GM12878 (cell line): ENCODE data around the gene LIN7C. TPM values are rescaled to one million over a fixed set of nuclear protein-coding genes. Genes with fewer than 3 reads are reported as not detected.

Source experiments
- ATAC-seq: fragments of 200-7000 bp; cut with Tn5 transposase; 3 replicates; pipeline ENCODE4 v1.9.1; 2020; ENCODE audit warnings: mild to moderate bottlenecking, moderate library complexity
- BruUV-seq: library from RNA; stranded (reverse); fragments of 400-500 nt; replicated peaks from 2 replicates; lab custom pipeline; 2021; lab: Mats Ljungman, UMichigan
- CTCF ChIA-PET: fragments of 300-600 bp; sonication (Branson Sonifier 250); formaldehyde crosslinking; extraction: SDS; loops from one replicate; lab custom pipeline; 2021; ENCODE audit warnings: inconsistent platforms; lab: Yijun Ruan, JAX
- POLR2A ChIA-PET: fragments of 350-600 bp; formaldehyde crosslinking; extraction: SDS; loops from one replicate; lab custom pipeline; 2021; ENCODE audit warnings: inconsistent platforms; lab: Charles Lee
- RAD21 ChIA-PET: fragments of 300-600 bp; sonication (Branson Sonifier 250); formaldehyde crosslinking; loops from one replicate; lab custom pipeline; 2023; ENCODE audit warnings: antibody characterized with exemption; ENCODE audit not compliant: unreplicated experiment; lab: Charles Lee
- SMC1A ChIA-PET: fragments of 300-600 bp; sonication (Branson Sonifier 250); formaldehyde crosslinking; loops from one replicate; lab custom pipeline; 2023; ENCODE audit not compliant: unreplicated experiment, uncharacterized antibody; lab: Charles Lee
- DNase-seq: peaks from one replicate; pipeline ENCODE4 v3.0.0-alpha.2; 2011; ENCODE audit warnings: low read depth, low spot score
- FAIRE-seq: peaks from 3 replicates; lab custom pipeline; 2011; peaks lifted over from hg19 to GRCh38; lab: Jason Lieb, UNC
- H2AFZ ChIP-seq: 2 replicates; pipeline ENCODE4 v1.6.0; 2011; ENCODE audit warnings: low read depth, low read length, control low read depth; ENCODE audit not compliant: control insufficient read depth
- H3K27ac ChIP-seq: 2 replicates; pipeline ENCODE4 v1.5.1; 2011; ENCODE audit warnings: control low read depth; ENCODE audit not compliant: control insufficient read depth, insufficient read depth
- H3K27me3 ChIP-seq, 2 experiments: replicated peaks in 1 of 2; 2 replicates each; pipeline versions ENCODE4 v1.6.0 to v1.6.1; 2011; ENCODE audit warnings: low read length in 1 of 2; ENCODE audit not compliant: control insufficient read depth in 2 of 2, insufficient read depth in 2 of 2
- H3K36me3 ChIP-seq, 2 experiments: 2 replicates each; pipeline ENCODE4 v1.5.1; 2011; ENCODE audit warnings: low read length in 1 of 2; ENCODE audit not compliant: control insufficient read depth in 2 of 2, insufficient read depth in 2 of 2
- H3K4me1 ChIP-seq: 2 replicates; pipeline ENCODE4 v1.6.1; 2011; ENCODE audit warnings: mild to moderate bottlenecking, low read length, moderate library complexity, mixed read lengths; ENCODE audit not compliant: control insufficient read depth, insufficient read depth
- H3K4me2 ChIP-seq: 2 replicates; pipeline ENCODE4 v1.6.0; 2011; ENCODE audit warnings: control low read depth; ENCODE audit not compliant: control insufficient read depth, insufficient read depth
- H3K4me3 ChIP-seq: fragments of 200-600 bp; sonication (generic); 2 replicates; pipeline ENCODE4 v1.5.1; 2016
- H3K79me2 ChIP-seq: 2 replicates; pipeline ENCODE4 v1.6.0; 2011; ENCODE audit warnings: low read length; ENCODE audit not compliant: control insufficient read depth, insufficient read depth
- H3K9ac ChIP-seq: 2 replicates; pipeline ENCODE4 v1.8.0; 2011; ENCODE audit warnings: low read length, control low read depth, mixed read lengths; ENCODE audit not compliant: control insufficient read depth, insufficient read depth
- H3K9me3 ChIP-seq: replicated peaks from 3 replicates; pipeline ENCODE4 v1.5.1; 2011; ENCODE audit warnings: mild to moderate bottlenecking, low read length; ENCODE audit not compliant: control insufficient read depth, insufficient read depth
- H4K20me1 ChIP-seq: 2 replicates; pipeline ENCODE4 v1.6.0; 2011; ENCODE audit not compliant: control insufficient read depth, insufficient read depth
- EGR1 ChIP-seq, 2 experiments: IDR thresholded peaks; 1 replicate in 1 of 2; 2 replicates in 1 of 2; pipeline ENCODE4 v1.6.1; 2011 to 2012; ENCODE audit warnings: low read depth in 2 of 2, low read length in 2 of 2, borderline replicate concordance in 1 of 2, mild to moderate bottlenecking in 1 of 2, moderate library complexity in 1 of 2
- IKZF2 ChIP-seq, 2 experiments: fragments of 450-650 bp; IDR thresholded peaks; 2 replicates each; pipeline ENCODE4 v1.6.1; 2017; ENCODE audit warnings: mild to moderate bottlenecking in 2 of 2, moderate library complexity in 2 of 2
- LARP7 ChIP-seq: fragments of 450-650 bp; IDR thresholded peaks from 2 replicates; pipeline ENCODE4 v1.6.1; 2017; ENCODE audit warnings: mild to moderate bottlenecking
- MTA3 ChIP-seq: IDR thresholded peaks from 2 replicates; pipeline ENCODE4 v1.6.1; 2012; ENCODE audit warnings: low read length, inconsistent platforms, borderline replicate concordance
- NFYA ChIP-seq: IDR thresholded peaks from 2 replicates; pipeline ENCODE4 v1.6.1; 2011; ENCODE audit warnings: low read depth, mild to moderate bottlenecking, low read length, improper control_type of control experiment, borderline replicate concordance
- PML ChIP-seq: IDR thresholded peaks from 2 replicates; pipeline ENCODE4 v1.6.1; 2012; ENCODE audit warnings: low read length, inconsistent platforms
- SKIL ChIP-seq: fragments of 450-650 bp; IDR thresholded peaks from 2 replicates; pipeline ENCODE4 v1.6.1; 2017; ENCODE audit warnings: mild to moderate bottlenecking, low read depth, inconsistent platforms; ENCODE audit not compliant: poor library complexity, severe bottlenecking
- WGBS: methylation state at CpG from one replicate; pipeline ENCODE4 v1.1.6; 2016; ENCODE audit warnings: low lambda C conversion rate; ENCODE audit not compliant: insufficient replicate concordance, insufficient coverage; ENCODE audit errors: missing lambda C conversion rate; 5-methylcytosine and 5-hydroxymethylcytosine counted together
- in situ Hi-C: fragments of 300-500 bp; cut with MboI; formaldehyde crosslinking; loops from 9 replicates; pipeline ENCODE4 v1.14.3; 2018; ENCODE audit warnings: mixed read lengths
- intact Hi-C: fragments of 100-400 bp; cut with micrococcal nuclease; formaldehyde crosslinking; loops from one replicate; pipeline ENCODE4 v1.14.2; 2022; ENCODE audit not compliant: unreplicated experiment
- polyA plus RNA-seq, 11 experiments: library from polyadenylated mRNA; depleted of rRNA in 4 of 11; unstranded in 6 of 11; stranded (reverse) in 5 of 11; fragments of >200 nt; fragmentation: Nextera tagmentation in 4 of 11; fragmentation: Illumina TruSeq in 1 of 11; extraction: Ambion mirVana in 4 of 11; extraction: Trizol in 1 of 11; gene quantifications; 1 replicate in 1 of 11; 2 replicates in 10 of 11; pipeline versions ENCODE4 v1.2.1 to v1.2.3, GENCODE V29; 2011 to 2016; ENCODE audit warnings: inconsistent platforms in 2 of 11, missing spikeins in 2 of 11, low read depth in 1 of 11
- total RNA-seq, 4 experiments: library from RNA; depleted of rRNA in 3 of 4; stranded (reverse); fragments of >200 nt in 3 of 4; fragmentation: Illumina TruSeq in 1 of 4; extraction: Trizol in 1 of 4; gene quantifications; 2 replicates each; pipeline versions ENCODE4 v1.2.1 to v1.2.3, GENCODE V29; 2013 to 2021
- TF ChIP-seq, protein P1 (sequence below): IDR thresholded peaks from 2 replicates; pipeline ENCODE4 v1.6.1; 2011; ENCODE audit warnings: mild to moderate bottlenecking, low read depth, low read length, moderate library complexity; ENCODE audit not compliant: insufficient replicate concordance

Gene LIN7C
- total and polyA plus RNA-seq, 10 of the 15 experiments (the other 5 are each of a cell fraction or from before 2014, with no cell fraction given), result 6.0 to 23.7 (median 15.1) TPM

DNA sequence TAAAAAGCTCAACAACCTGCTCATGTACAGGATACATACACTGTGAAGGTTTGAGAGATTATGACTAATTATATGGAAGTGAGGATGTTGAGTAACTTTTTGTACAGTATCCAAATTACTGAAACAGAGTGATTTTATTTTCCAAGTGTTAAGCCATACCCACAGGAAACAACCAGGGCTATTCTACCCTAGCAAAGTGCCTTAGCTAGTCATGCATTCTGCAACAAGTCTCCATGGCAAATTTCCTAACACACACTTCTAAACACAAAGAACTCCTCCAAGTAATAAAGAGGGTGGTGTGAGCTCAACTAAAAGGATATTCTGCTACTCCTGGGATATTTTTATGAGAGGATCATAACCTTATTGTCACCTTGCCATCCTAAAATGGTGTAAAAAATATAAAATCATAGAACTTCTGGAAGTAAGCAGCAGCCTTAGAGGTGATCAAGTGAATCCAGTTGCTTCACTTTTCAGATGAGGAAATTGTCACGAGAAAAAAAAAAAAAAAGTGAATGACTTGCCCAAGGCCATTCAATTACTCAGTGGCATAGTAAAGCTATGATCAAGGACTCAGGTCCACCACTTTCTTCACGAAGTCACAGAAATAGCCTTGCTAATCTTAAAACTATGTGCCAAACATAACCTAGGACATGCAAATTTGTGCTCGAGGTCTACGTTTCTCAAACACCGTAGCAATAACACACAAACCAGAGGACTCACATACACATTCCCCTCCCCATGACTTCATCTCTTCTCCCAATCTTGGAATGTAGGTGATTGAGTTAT is 38.2 kb downstream of the LIN7C start:
- Histone ChIP-seq H3K9ac (no peak overlapping the region), H3K9me3 (no peaks in the 10 kb centered on the region), H3K4me3 (no peak overlapping the region), H2AFZ (no peak overlapping the region), H3K27ac (no peak overlapping the region), H3K79me2 (no peaks in the 10 kb centered on the region), H3K27me3 (peaks cover 3% of the 10 kb centered on the region in 2 experiments; a peak in 2 of 4 replicates), H3K36me3 (no peaks in the 10 kb centered on the region), H3K4me1 (0 out of 2 replicates have a peak, but pooled peaks cover 3% of the 10 kb centered on the region), H4K20me1 (no peaks in the 10 kb centered on the region), H3K4me2 (no peak overlapping the region)
- no peak for ATAC-seq
- ChIA-PET POLR2A (no interaction called here), RAD21 (no interaction called here), SMC1A (interaction anchor here (0.6 kb wide), 1 partner anchor 34 kb away, joined by 3 read pairs; no protein-coding TSS in a partner anchor), CTCF (interaction anchor here (0.7 kb wide), 1 partner anchor 18 kb away, joined by 3 read pairs; no protein-coding TSS in a partner anchor)
- no TSS peak for BruUV-seq
- no peak for DNase-seq
- no peak for TF ChIP-seq IKZF2 (IDR thresholded peaks at IDR 0.05)
- no peak for TF ChIP-seq SKIL
- no peak for TF ChIP-seq MTA3
- no peak for TF ChIP-seq EGR1 (IDR thresholded peaks at IDR 0.05; ENCODE audit: borderline replicate concordance in 1 of 2, low read depth in 2 of 2, low read length in 2 of 2)
- TF ChIP-seq, protein P1, sequence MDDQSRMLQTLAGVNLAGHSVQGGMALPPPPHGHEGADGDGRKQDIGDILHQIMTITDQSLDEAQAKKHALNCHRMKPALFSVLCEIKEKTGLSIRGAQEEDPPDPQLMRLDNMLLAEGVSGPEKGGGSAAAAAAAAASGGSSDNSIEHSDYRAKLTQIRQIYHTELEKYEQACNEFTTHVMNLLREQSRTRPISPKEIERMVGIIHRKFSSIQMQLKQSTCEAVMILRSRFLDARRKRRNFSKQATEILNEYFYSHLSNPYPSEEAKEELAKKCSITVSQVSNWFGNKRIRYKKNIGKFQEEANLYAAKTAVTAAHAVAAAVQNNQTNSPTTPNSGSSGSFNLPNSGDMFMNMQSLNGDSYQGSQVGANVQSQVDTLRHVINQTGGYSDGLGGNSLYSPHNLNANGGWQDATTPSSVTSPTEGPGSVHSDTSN, result no peak
- TF ChIP-seq PML, result no peak
- no peak for TF ChIP-seq LARP7
- TF ChIP-seq NFYA, result no peak
- FAIRE-seq, result no peak
- intact Hi-C loops, result no loop called here
- 7% methylated on average over 5 of the region's 5 CpGs for whole genome bisulfite sequencing
- in situ Hi-C loops, result no loop called here
